HG03521 (cell line): ENCODE measurements around the gene GUCY1A1.

Experiments used
- ATAC-seq: cut with Tn5 transposase; IDR thresholded peaks from one replicate; pipeline ENCODE4 v1.9.1; 2021; ENCODE audit warnings: mild to moderate bottlenecking, moderate library complexity; ENCODE audit not compliant: unreplicated experiment

The GUCY1A1 gene

GRCh38 chr4:155772459-155773195 is 106.0 kb downstream of the GUCY1A1 start:
- ATAC-seq = no peak

DNA sequence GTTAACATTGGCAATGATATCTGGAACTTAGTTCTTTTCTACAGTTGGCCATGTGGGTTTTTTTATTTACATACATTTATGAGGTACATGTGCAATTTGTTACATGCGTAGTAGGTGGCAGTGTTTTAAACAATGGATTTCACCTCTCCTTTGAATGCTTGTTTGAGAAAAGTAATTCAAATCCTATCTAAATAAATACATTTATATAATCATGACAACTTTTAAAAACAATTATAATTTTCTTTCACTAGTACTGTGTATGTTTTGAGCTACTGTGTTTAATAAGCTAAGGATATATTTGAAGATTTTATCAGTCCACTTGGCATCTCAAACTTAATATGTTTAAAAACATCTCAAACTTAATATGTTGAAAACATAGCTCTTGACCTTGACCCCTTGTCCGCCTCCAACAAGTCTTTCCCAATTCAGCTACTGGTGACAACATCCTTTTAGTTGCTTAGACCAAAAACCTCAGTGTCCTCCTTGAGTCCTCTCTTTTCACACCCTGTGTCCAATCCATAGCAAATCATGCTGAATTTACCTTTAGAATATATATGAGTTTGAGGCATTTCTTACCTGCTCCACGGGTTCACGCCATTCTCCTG is 106.7 kb downstream of the GUCY1A1 start:
- ATAC-seq = no peak

DNA sequence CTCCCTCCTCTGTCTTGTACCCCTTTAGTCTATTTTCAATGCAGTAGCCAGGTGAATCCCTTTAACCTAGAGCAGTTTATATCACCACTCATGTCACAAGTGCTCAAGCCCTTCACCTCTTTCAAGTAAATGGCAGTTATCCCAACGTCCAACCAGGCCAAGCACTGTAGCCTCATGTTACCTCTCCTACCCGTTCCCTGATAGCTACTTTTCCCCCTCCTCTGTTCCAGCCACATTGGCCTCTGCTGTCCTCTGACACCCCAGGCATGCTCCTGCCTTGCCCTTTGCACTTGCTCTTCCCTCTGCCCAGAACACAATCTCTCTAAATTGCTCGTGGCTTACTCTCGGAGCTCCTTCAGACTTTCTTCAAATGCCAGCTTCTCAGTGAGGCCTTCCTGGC is 107.4 kb downstream of the GUCY1A1 start:
- ATAC-seq = no peak

GRCh38 chr4:155777971-155778735 is 111.5 kb downstream of the GUCY1A1 start:
- no peak for ATAC-seq

GRCh38 chr4:155780775-155781174 is 114.1 kb downstream of the GUCY1A1 start:
- ATAC-seq = no peak

DNA sequence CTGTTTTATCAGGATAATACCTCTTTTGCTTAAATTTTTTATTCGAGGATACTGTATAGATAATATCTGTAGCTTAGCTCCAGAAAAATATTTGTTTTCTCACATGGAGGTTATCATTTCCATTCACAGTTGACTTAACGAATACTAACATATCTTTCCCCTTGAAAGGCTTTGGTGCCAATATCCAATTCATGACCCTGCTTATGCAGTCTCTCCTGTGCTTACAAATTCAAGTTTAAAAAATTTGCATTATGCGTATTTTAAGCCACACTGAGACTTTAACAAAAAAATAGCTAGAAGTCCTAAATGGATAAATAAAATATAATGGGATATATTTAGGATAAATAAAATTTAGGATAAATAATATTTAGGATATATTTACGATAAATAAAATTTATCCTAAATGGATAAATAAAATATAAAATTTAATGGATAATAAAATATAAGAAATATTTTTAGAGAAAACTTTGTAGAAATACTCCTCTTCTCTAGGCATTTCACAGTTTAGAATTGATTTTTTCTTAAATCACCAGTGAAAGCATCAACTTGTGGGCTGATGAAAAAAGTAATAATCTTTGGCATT is 114.7 kb downstream of the GUCY1A1 start:
- no peak for ATAC-seq
